Measurements from ENCODE around the gene CORO2A. TPM values are rescaled to one million over a fixed set of nuclear protein-coding genes. Genes with fewer than 3 reads are reported as not detected.
"Not testable (repeated sequence)": the region's sequence is repeated elsewhere in the genome, so short reads cannot be mapped to it uniquely, and the experiment has no call there.

The CORO2A gene
- total RNA-seq, 1 donor from 2014 or later: 17.4 TPM

GRCh38 chr9:98178874-98179850 is 13.3 kb downstream of the CORO2A start:
- no peak overlapping the region for H3K27ac ChIP-seq
- H3K9me3 ChIP-seq: no peaks in the 10 kb centered on the region
- no peak overlapping the region for H3K4me3 ChIP-seq
- H3K36me3 ChIP-seq: no peaks in the 10 kb centered on the region
- H3K4me1 ChIP-seq: no peaks in the 10 kb centered on the region
- H3K27me3 ChIP-seq: no peaks in the 10 kb centered on the region
- TF ChIP-seq POLR2A (IDR thresholded peaks at IDR 0.05): no peak
- no peak for TF ChIP-seq CTCF (IDR thresholded peaks at IDR 0.05)
- no peak for TF ChIP-seq POLR2AphosphoS5 (IDR thresholded peaks at IDR 0.05; ENCODE audit: insufficient read depth in 1 of 2, low read depth in 1 of 2)
- intact Hi-C loops (cut with DNase I): no loop called here
- no peak for DNase-seq (ENCODE audit: extremely low spot score in 2 of 2)

GRCh38 chr9:98176391-98177259 is 15.8 kb downstream of the CORO2A start:
- TF ChIP-seq POLR2A (IDR thresholded peaks at IDR 0.05) (no peak), POLR2AphosphoS5 (IDR thresholded peaks at IDR 0.05; ENCODE audit: insufficient read depth in 1 of 2, low read depth in 1 of 2) (no peak), CTCF (IDR thresholded peaks at IDR 0.05) (no peak)
- no peaks in the 10 kb centered on the region for H3K36me3 ChIP-seq
- intact Hi-C loops (cut with DNase I): no loop called here
- H3K9me3 ChIP-seq: no peaks in the 10 kb centered on the region
- no peak for DNase-seq (ENCODE audit: extremely low spot score in 2 of 2)
- no peaks in the 10 kb centered on the region for H3K4me1 ChIP-seq
- H3K27me3 ChIP-seq: no peaks in the 10 kb centered on the region
- no peak overlapping the region for H3K4me3 ChIP-seq
- H3K27ac ChIP-seq: no peak overlapping the region

- intact Hi-C loops (cut with DNase I): no loop called here
- H3K36me3 ChIP-seq: no peaks in the 10 kb centered on the region
- H3K27ac ChIP-seq: no peak overlapping the region
- H3K4me3 ChIP-seq: no peak overlapping the region
- H3K9me3 ChIP-seq: no peaks in the 10 kb centered on the region
- H3K4me1 ChIP-seq: no peaks in the 10 kb centered on the region
- TF ChIP-seq CTCF (IDR thresholded peaks at IDR 0.05) (no peak), POLR2A (IDR thresholded peaks at IDR 0.05) (no peak), POLR2AphosphoS5 (IDR thresholded peaks at IDR 0.05; ENCODE audit: insufficient read depth in 1 of 2, low read depth in 1 of 2) (no peak)
- H3K27me3 ChIP-seq: no peaks in the 10 kb centered on the region
- no peak for DNase-seq (ENCODE audit: extremely low spot score in 2 of 2)
Observed at GRCh38 chr9:98175762-98176161, 16.7 kb downstream of the CORO2A start.

GRCh38 chr9:98175028-98175569 is 17.3 kb downstream of the CORO2A start:
- Histone ChIP-seq H3K27me3 (no peaks in the 10 kb centered on the region), H3K36me3 (no peaks in the 10 kb centered on the region), H3K4me1 (no peaks in the 10 kb centered on the region), H3K27ac (no peak overlapping the region), H3K4me3 (no peak overlapping the region), H3K9me3 (no peaks in the 10 kb centered on the region)
- no peak for DNase-seq (ENCODE audit: extremely low spot score in 2 of 2)
- TF ChIP-seq POLR2AphosphoS5 (IDR thresholded peaks at IDR 0.05; ENCODE audit: insufficient read depth in 1 of 2, low read depth in 1 of 2): no peak
- no peak for TF ChIP-seq POLR2A (IDR thresholded peaks at IDR 0.05)
- no peak for TF ChIP-seq CTCF (IDR thresholded peaks at IDR 0.05)
- intact Hi-C loops (cut with DNase I): no loop called here

- H3K9me3 ChIP-seq; H3K4me3 ChIP-seq; H3K36me3 ChIP-seq; H3K27me3 ChIP-seq; DNase-seq (ENCODE audit: extremely low spot score in 2 of 2); H3K27ac ChIP-seq; intact Hi-C loops (cut with DNase I); H3K4me1 ChIP-seq: not testable (repeated sequence)
Observed at GRCh38 chr9:98174502-98174918, 17.9 kb downstream of the CORO2A start.

All from vagina (tissue), 2 donors.